PC-9 (cell line): ENCODE data around the gene TOX2.

Experiments used
- CTCF ChIP-seq: fragments of 200-600 bp; sonication (generic); conservative IDR thresholded peaks from 2 replicates; pipeline ENCODE4 v1.6.1; 2017; ENCODE audit warnings: mixed run types, antibody characterized with exemption, mild to moderate bottlenecking, moderate library complexity
- EZH2 ChIP-seq: fragments of 200-600 bp; sonication (generic); IDR thresholded peaks from 2 replicates; pipeline ENCODE4 v1.8.0; 2017; ENCODE audit warnings: antibody characterized with exemption, low read depth

- TF ChIP-seq CTCF (no peak), EZH2 (no peak)
Observed at GRCh38 chr20:43979576-43980105, 65.0 kb downstream of the TOX2 start.
